HepG2 (cell line): ENCODE measurements around the gene NME4. TPM values are rescaled to one million over a fixed set of nuclear protein-coding genes. Genes with fewer than 3 reads are reported as not detected.

Experiments
- GABPB1 ChIP-seq: IDR thresholded peaks from 2 replicates; pipeline ENCODE4 v1.6.1; 2016; ENCODE audit warnings: mild to moderate bottlenecking, missing genetic modification reagents, moderate library complexity, missing compliant biosample characterization
- GZF1 ChIP-seq: sonication (generic); formaldehyde crosslinking; IDR thresholded peaks from 2 replicates; pipeline ENCODE4 v1.5.1; 2020; ENCODE audit warnings: mild to moderate bottlenecking, missing genetic modification reagents
- HNRNPUL1 ChIP-seq: fragments of 200-400 bp; formaldehyde crosslinking; IDR thresholded peaks from 2 replicates; pipeline ENCODE4 v1.6.1; 2017; ENCODE audit warnings: low read depth, mild to moderate bottlenecking, low read length, moderate library complexity
- KLF13 ChIP-seq: sonication (generic); formaldehyde crosslinking; IDR thresholded peaks from 2 replicates; pipeline ENCODE4 v1.4.0; 2020; ENCODE audit warnings: mild to moderate bottlenecking, missing genetic modification reagents
- LCORL ChIP-seq, 2 experiments: fragments of 450-650 bp in 1 of 2; sonication (generic) in 1 of 2; formaldehyde crosslinking in 1 of 2; IDR thresholded peaks; 2 replicates each; pipeline versions ENCODE4 v1.5.0 to v1.6.1; 2017 to 2020; ENCODE audit warnings: antibody characterized with exemption in 1 of 2, missing genetic modification reagents in 1 of 2
- MAZ ChIP-seq, 2 experiments: sonication (generic) in 1 of 2; formaldehyde crosslinking in 1 of 2; IDR thresholded peaks; 2 replicates each; pipeline versions ENCODE4 v1.5.0 to v1.6.1; 2012 to 2020; ENCODE audit warnings: low read depth in 2 of 2, mild to moderate bottlenecking in 2 of 2, borderline replicate concordance in 1 of 2, improper control_type of control experiment in 1 of 2, low read length in 1 of 2, missing genetic modification reagents in 1 of 2, moderate library complexity in 1 of 2
- RFX5 ChIP-seq: IDR thresholded peaks from 2 replicates; pipeline ENCODE4 v1.6.1; 2011; ENCODE audit warnings: low read depth, low read length, improper control_type of control experiment
- ZBTB38 ChIP-seq: sonication (generic); formaldehyde crosslinking; IDR thresholded peaks from 2 replicates; pipeline ENCODE4 v1.5.1; 2020; ENCODE audit warnings: mild to moderate bottlenecking, missing genetic modification reagents
- ZNF264 ChIP-seq: sonication (generic); formaldehyde crosslinking; IDR thresholded peaks from 2 replicates; pipeline ENCODE4 v1.4.0; 2020; ENCODE audit warnings: missing genetic modification reagents
- ZNF432 ChIP-seq: sonication (generic); formaldehyde crosslinking; IDR thresholded peaks from 2 replicates; pipeline ENCODE4 v1.5.0; 2020; ENCODE audit warnings: missing genetic modification reagents, mild to moderate bottlenecking, borderline replicate concordance
- ZNF547 ChIP-seq: sonication (generic); formaldehyde crosslinking; IDR thresholded peaks from 2 replicates; pipeline ENCODE4 v1.5.1; 2020; ENCODE audit warnings: mild to moderate bottlenecking, missing genetic modification reagents
- ZNF552 ChIP-seq: sonication (generic); formaldehyde crosslinking; IDR thresholded peaks from 2 replicates; pipeline ENCODE4 v1.9.0; 2022; ENCODE audit warnings: missing genetic modification reagents, mild to moderate bottlenecking, borderline replicate concordance
- ZNF75D ChIP-seq: sonication (generic); formaldehyde crosslinking; IDR thresholded peaks from 2 replicates; pipeline ENCODE4 v1.8.1; 2023; ENCODE audit warnings: missing genetic modification reagents, mild to moderate bottlenecking, borderline replicate concordance
- polyA plus RNA-seq, 8 experiments: library from polyadenylated mRNA; depleted of rRNA in 3 of 8; stranded (reverse) in 7 of 8; unstranded in 1 of 8; fragments of >200 nt; fragmentation: Illumina TruSeq in 4 of 8; extraction: Trizol in 4 of 8; gene quantifications; 2 replicates each; pipeline versions ENCODE4 v1.2.1 to v1.2.3, GENCODE V29; 2011 to 2016; ENCODE audit warnings: low read depth in 4 of 8, missing spikeins in 1 of 8, mixed read lengths in 1 of 8; ENCODE audit not compliant: insufficient read depth in 1 of 8
- total RNA-seq, 5 experiments: library from RNA; depleted of rRNA; stranded (reverse); fragments of >200 nt; fragmentation: Illumina TruSeq; extraction: Trizol; gene quantifications; 2 replicates each; pipeline ENCODE4 v1.2.3, GENCODE V29; 2016; ENCODE audit warnings: low read depth in 1 of 5
- TF ChIP-seq, protein P1 (sequence below): sonication (generic); formaldehyde crosslinking; IDR thresholded peaks from 2 replicates; pipeline ENCODE4 v1.5.1; 2020; ENCODE audit warnings: missing genetic modification reagents, mild to moderate bottlenecking, borderline replicate concordance
- TF ChIP-seq, protein P2 (sequence below): sonication (generic); formaldehyde crosslinking; IDR thresholded peaks from 2 replicates; pipeline ENCODE4 v1.5.0; 2020; ENCODE audit warnings: mild to moderate bottlenecking, missing genetic modification reagents, borderline replicate concordance
- TF ChIP-seq, protein P3 (sequence below): sonication (generic); formaldehyde crosslinking; IDR thresholded peaks from 2 replicates; pipeline ENCODE4 v1.4.0; 2020; ENCODE audit warnings: missing genetic modification reagents

NME4 gene
- total and polyA plus RNA-seq, 2 of the 13 experiments (the other 11 are each of a cell fraction or from before 2014, with no cell fraction given) = 121 to 263 TPM

DNA sequence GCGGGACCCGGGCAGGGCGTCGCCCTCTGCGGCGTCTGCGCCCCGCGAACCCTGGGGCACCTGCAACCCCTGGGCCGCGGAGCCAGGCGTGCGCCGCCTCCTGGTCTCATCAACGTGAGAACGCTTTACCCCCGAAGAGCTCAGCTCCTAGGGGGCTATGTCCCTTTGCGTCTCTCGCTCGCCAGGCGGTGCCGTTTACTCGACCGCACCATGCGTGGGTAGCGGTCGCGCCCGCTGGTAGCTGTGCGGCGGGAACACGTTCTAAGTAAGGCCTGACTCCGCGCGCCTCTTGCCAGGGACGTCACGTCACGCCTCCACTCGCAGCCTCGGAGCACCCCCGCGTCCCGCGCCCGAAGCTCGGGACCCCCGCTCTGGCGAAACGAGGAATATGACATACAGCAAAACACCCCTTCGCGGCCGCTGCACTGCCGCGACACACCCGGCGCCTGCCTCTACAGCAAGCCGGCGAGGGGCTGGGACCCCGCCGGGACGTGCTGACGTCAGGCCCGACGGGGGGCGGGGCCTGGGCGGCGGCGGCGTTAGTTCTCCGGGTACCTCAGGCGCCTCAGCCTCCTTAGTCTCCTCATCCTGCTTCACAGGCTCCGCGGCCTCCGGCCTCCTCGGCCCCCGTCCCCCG lies 28.2 kb downstream of the NME4 start, which contains the start of gene RAB11FIP3 (continued):
- TF ChIP-seq, protein P1, sequence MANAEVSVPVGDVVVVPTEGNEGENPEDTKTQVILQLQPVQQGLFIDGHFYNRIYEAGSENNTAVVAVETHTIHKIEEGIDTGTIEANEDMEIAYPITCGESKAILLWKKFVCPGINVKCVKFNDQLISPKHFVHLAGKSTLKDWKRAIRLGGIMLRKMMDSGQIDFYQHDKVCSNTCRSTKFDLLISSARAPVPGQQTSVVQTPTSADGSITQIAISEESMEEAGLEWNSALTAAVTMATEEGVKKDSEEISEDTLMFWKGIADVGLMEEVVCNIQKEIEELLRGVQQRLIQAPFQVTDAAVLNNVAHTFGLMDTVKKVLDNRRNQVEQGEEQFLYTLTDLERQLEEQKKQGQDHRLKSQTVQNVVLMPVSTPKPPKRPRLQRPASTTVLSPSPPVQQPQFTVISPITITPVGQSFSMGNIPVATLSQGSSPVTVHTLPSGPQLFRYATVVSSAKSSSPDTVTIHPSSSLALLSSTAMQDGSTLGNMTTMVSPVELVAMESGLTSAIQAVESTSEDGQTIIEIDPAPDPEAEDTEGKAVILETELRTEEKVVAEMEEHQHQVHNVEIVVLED (CRISPR knock-in tag) = peak; percentile 94
- TF ChIP-seq KLF13 (CRISPR knock-in tag) (0 out of 2 replicates have a peak, but pooled peaks have one; percentile 74), ZNF432 (CRISPR knock-in tag) (no peak), GABPB1 (CRISPR knock-in tag) (peak; percentile 71), ZBTB38 (CRISPR knock-in tag) (peak; percentile 78), ZNF547 (peak; percentile 39), RFX5 (no peak), HNRNPUL1 (0 out of 2 replicates have a peak, but pooled peaks have one; percentile 35), ZNF264 (CRISPR knock-in tag) (peak; percentile 57; the same call in 1 of the 2 replicates), MAZ (IDR thresholded peaks at IDR 0.05; ENCODE audit: borderline replicate concordance, low read depth, low read length) (no peak), MAZ (CRISPR knock-in tag; IDR thresholded peaks at IDR 0.05; ENCODE audit: low read depth) (peak; percentile 68; the same call in 1 of the 2 replicates), ZNF552 (no peak), GZF1 (CRISPR knock-in tag) (peak; percentile 76; the same call in 1 of the 2 replicates), ZNF75D (CRISPR knock-in tag) (0 out of 2 replicates have a peak, but pooled peaks have one; percentile 30), LCORL (IDR thresholded peaks at IDR 0.05) (no peak), LCORL (CRISPR knock-in tag; IDR thresholded peaks at IDR 0.05) (peak; percentile 83)
- TF ChIP-seq, protein P2, sequence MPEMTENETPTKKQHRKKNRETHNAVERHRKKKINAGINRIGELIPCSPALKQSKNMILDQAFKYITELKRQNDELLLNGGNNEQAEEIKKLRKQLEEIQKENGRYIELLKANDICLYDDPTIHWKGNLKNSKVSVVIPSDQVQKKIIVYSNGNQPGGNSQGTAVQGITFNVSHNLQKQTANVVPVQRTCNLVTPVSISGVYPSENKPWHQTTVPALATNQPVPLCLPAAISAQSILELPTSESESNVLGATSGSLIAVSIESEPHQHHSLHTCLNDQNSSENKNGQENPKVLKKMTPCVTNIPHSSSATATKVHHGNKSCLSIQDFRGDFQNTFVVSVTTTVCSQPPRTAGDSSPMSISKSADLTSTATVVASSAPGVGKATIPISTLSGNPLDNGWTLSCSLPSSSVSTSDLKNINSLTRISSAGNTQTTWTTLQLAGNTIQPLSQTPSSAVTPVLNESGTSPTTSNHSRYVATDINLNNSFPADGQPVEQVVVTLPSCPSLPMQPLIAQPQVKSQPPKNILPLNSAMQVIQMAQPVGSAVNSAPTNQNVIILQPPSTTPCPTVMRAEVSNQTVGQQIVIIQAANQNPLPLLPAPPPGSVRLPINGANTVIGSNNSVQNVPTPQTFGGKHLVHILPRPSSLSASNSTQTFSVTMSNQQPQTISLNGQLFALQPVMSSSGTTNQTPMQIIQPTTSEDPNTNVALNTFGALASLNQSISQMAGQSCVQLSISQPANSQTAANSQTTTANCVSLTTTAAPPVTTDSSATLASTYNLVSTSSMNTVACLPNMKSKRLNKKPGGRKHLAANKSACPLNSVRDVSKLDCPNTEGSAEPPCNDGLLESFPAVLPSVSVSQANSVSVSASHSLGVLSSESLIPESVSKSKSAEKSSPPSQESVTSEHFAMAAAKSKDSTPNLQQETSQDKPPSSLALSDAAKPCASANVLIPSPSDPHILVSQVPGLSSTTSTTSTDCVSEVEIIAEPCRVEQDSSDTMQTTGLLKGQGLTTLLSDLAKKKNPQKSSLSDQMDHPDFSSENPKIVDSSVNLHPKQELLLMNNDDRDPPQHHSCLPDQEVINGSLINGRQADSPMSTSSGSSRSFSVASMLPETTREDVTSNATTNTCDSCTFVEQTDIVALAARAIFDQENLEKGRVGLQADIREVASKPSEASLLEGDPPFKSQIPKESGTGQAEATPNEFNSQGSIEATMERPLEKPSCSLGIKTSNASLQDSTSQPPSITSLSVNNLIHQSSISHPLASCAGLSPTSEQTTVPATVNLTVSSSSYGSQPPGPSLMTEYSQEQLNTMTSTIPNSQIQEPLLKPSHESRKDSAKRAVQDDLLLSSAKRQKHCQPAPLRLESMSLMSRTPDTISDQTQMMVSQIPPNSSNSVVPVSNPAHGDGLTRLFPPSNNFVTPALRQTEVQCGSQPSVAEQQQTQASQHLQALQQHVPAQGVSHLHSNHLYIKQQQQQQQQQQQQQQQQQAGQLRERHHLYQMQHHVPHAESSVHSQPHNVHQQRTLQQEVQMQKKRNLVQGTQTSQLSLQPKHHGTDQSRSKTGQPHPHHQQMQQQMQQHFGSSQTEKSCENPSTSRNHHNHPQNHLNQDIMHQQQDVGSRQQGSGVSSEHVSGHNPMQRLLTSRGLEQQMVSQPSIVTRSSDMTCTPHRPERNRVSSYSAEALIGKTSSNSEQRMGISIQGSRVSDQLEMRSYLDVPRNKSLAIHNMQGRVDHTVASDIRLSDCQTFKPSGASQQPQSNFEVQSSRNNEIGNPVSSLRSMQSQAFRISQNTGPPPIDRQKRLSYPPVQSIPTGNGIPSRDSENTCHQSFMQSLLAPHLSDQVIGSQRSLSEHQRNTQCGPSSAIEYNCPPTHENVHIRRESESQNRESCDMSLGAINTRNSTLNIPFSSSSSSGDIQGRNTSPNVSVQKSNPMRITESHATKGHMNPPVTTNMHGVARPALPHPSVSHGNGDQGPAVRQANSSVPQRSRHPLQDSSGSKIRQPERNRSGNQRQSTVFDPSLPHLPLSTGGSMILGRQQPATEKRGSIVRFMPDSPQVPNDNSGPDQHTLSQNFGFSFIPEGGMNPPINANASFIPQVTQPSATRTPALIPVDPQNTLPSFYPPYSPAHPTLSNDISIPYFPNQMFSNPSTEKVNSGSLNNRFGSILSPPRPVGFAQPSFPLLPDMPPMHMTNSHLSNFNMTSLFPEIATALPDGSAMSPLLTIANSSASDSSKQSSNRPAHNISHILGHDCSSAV (CRISPR knock-in tag) = no peak
- TF ChIP-seq, protein P3, sequence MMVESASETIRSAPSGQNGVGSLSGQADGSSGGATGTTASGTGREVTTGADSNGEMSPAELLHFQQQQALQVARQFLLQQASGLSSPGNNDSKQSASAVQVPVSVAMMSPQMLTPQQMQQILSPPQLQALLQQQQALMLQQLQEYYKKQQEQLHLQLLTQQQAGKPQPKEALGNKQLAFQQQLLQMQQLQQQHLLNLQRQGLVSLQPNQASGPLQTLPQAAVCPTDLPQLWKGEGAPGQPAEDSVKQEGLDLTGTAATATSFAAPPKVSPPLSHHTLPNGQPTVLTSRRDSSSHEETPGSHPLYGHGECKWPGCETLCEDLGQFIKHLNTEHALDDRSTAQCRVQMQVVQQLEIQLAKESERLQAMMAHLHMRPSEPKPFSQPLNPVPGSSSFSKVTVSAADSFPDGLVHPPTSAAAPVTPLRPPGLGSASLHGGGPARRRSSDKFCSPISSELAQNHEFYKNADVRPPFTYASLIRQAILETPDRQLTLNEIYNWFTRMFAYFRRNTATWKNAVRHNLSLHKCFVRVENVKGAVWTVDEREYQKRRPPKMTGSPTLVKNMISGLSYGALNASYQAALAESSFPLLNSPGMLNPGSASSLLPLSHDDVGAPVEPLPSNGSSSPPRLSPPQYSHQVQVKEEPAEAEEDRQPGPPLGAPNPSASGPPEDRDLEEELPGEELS (CRISPR knock-in tag) = peak; percentile 44; the same call in 1 of the 2 replicates
